Esophagus squamous epithelium (tissue), 4 donors: ENCODE measurements around the gene PRPF38A.

Experiments used
- POLR2A ChIP-seq, 4 donors: fragments of 450-650 bp; IDR thresholded peaks; one replicate each; pipeline ENCODE4 v1.6.1; 2017; ENCODE audit warnings: antibody characterized with exemption in 4 of 4, mild to moderate bottlenecking in 4 of 4, moderate library complexity in 3 of 4
- TF ChIP-seq, protein P1 (sequence below), 6 experiments: fragments of 450-650 bp in 4 of 6; fragments of 200-600 bp in 2 of 6; sonication (generic) in 2 of 6; IDR thresholded peaks; one replicate each; pipeline ENCODE4 v1.5.1; 2016 to 2019; ENCODE audit warnings: antibody characterized with exemption in 6 of 6, mild to moderate bottlenecking in 4 of 6, moderate library complexity in 4 of 6

DNA sequence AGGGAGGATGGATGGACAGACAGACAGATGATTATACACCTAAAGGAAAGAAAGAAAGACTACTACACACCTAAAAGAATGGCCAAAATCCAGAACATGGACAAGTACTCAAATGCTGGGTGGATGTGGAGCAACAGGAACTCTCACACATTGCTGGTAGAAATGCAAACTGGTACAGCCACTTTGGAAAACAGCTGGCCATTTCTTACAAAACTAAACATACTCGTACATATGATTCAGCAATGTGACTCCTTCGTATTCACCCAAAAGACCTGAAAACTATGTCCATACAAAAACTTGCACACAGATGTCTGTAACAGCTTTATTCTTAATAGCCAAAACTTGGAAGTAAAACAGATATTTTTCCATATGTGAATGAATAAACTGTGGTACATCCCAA lies 51.3 kb downstream of the PRPF38A start:
- TF ChIP-seq, protein P1, sequence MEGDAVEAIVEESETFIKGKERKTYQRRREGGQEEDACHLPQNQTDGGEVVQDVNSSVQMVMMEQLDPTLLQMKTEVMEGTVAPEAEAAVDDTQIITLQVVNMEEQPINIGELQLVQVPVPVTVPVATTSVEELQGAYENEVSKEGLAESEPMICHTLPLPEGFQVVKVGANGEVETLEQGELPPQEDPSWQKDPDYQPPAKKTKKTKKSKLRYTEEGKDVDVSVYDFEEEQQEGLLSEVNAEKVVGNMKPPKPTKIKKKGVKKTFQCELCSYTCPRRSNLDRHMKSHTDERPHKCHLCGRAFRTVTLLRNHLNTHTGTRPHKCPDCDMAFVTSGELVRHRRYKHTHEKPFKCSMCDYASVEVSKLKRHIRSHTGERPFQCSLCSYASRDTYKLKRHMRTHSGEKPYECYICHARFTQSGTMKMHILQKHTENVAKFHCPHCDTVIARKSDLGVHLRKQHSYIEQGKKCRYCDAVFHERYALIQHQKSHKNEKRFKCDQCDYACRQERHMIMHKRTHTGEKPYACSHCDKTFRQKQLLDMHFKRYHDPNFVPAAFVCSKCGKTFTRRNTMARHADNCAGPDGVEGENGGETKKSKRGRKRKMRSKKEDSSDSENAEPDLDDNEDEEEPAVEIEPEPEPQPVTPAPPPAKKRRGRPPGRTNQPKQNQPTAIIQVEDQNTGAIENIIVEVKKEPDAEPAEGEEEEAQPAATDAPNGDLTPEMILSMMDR (IDR thresholded peaks at IDR 0.05): no peak
- TF ChIP-seq POLR2A (IDR thresholded peaks at IDR 0.05): no peak
